ENCODE measurements around the gene PNMA1.

DNA sequence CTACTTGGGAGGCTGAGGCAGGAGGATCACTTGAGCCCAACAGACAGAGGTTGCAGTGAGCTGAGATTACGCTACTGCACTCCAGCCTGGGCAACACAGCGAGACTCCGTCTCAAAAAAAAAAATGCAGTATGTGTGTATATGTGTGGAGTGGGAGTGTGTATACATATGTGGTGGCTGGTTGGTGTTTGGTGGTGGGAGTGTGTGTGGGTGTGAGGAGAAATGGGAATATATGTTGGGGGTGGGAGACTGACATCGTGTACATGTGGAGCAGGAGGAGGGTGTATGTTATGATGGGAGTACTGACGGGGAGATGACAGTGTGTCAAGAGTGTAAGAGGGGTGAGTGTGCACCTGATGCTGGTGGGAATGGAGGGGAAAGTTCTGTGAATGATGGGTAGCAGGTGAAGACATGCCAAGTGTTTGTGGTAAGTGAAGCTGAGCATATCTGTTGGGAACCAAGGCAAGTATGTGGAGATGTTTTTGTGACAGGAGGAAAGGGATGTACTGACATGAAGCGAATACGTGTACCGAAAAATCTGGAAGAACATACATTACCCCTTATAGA, 4.2 kb downstream of the PNMA1 start:
- TF ChIP-seq CTCF (IDR thresholded peaks at IDR 0.05): no peak
- no peak for TF ChIP-seq POLR2A (IDR thresholded peaks at IDR 0.05)
